K562 (cell line): Measurements from ENCODE around the gene GADD45GIP1. TPM values are rescaled to one million over a fixed set of nuclear protein-coding genes. Genes with fewer than 3 reads are reported as not detected.

Source experiments
- GMEB1 ChIP-seq: fragments of 250-450 bp; sonication (Bioruptor Pico); IDR thresholded peaks from 2 replicates; pipeline ENCODE4 v1.4.0; 2020; ENCODE audit warnings: mild to moderate bottlenecking
- HINFP ChIP-seq: fragments of 450-650 bp; conservative IDR thresholded peaks from 2 replicates; pipeline ENCODE4 v1.6.1; 2016; ENCODE audit warnings: missing genetic modification characterization, low read depth, mild to moderate bottlenecking, control low read depth, missing compliant biosample characterization
- KLF1 ChIP-seq: fragments of 450-650 bp; IDR thresholded peaks from 2 replicates; pipeline ENCODE4 v1.6.1; 2016; ENCODE audit warnings: missing genetic modification characterization, missing compliant biosample characterization
- MED1 ChIP-seq: sonication (generic); formaldehyde crosslinking; IDR thresholded peaks from 2 replicates; pipeline ENCODE4 v1.8.1; 2023; ENCODE audit warnings: missing genetic modification reagents, borderline replicate concordance
- SAFB2 ChIP-seq: fragments of 200-400 bp; formaldehyde crosslinking; IDR thresholded peaks from 2 replicates; pipeline ENCODE4 v1.6.1; 2018; ENCODE audit warnings: borderline replicate concordance, low read length, low read depth, moderate library complexity; ENCODE audit not compliant: severe bottlenecking
- SAP30 ChIP-seq: fragments of 200-600 bp; sonication (generic); IDR thresholded peaks from 2 replicates; pipeline ENCODE4 v1.6.1; 2012; ENCODE audit warnings: borderline replicate concordance, low read depth, mild to moderate bottlenecking, moderate library complexity, low read length, control low read depth, inconsistent platforms; ENCODE audit not compliant: insufficient read depth, poor library complexity, severe bottlenecking
- SFPQ ChIP-seq: fragments of 200-400 bp; formaldehyde crosslinking; IDR thresholded peaks from 2 replicates; pipeline ENCODE4 v1.6.1; 2017; ENCODE audit warnings: mild to moderate bottlenecking, low read depth, low read length, moderate library complexity
- TFAP4 ChIP-seq: sonication (generic); formaldehyde crosslinking; IDR thresholded peaks from 2 replicates; pipeline ENCODE4 v1.8.0; 2022; ENCODE audit warnings: missing genetic modification reagents, mild to moderate bottlenecking, moderate library complexity, borderline replicate concordance
- TFE3 ChIP-seq: fragments of 450-650 bp; formaldehyde crosslinking; IDR thresholded peaks from 2 replicates; pipeline ENCODE4 v1.4.0; 2020; ENCODE audit warnings: mild to moderate bottlenecking, mixed read lengths
- U2AF2 ChIP-seq: fragments of 200-400 bp; formaldehyde crosslinking; optimal IDR thresholded peaks from 2 replicates; pipeline ENCODE3; 2017; ENCODE audit warnings: low read depth, mild to moderate bottlenecking, low read length
- ZBTB5 ChIP-seq: fragments of 450-650 bp; IDR thresholded peaks from 2 replicates; pipeline ENCODE4 v1.6.1; 2017; ENCODE audit warnings: antibody characterized with exemption
- ZNF239 ChIP-seq: fragments of 250-450 bp; sonication (Bioruptor Pico); IDR thresholded peaks from 2 replicates; pipeline ENCODE4 v1.4.0; 2020; ENCODE audit warnings: mild to moderate bottlenecking
- polyA plus RNA-seq, 8 experiments: library from polyadenylated mRNA; depleted of rRNA in 4 of 8; stranded (reverse) in 5 of 8; unstranded in 3 of 8; fragments of >200 nt; fragmentation: Nextera tagmentation in 2 of 8; fragmentation: Illumina TruSeq in 1 of 8; extraction: Ambion mirVana in 2 of 8; extraction: Trizol in 1 of 8; gene quantifications; 2 replicates each; pipeline versions ENCODE4 v1.2.1 to v1.2.3, GENCODE V29; 2011 to 2014; ENCODE audit warnings: inconsistent platforms in 1 of 8, missing spikeins in 1 of 8
- total RNA-seq, 7 experiments: library from RNA; depleted of rRNA in 6 of 7; stranded (reverse); fragments of >200 nt in 6 of 7; fragmentation: Illumina TruSeq in 2 of 7; extraction: Trizol in 2 of 7; gene quantifications; 2 replicates each; pipeline versions ENCODE4 v1.2.1 to v1.2.3, GENCODE V29; 2011 to 2021; ENCODE audit warnings: low replicate concordance in 1 of 7

GADD45GIP1 gene
- total and polyA plus RNA-seq, 9 of the 15 experiments (the other 6 are each of a cell fraction or from before 2014, with no cell fraction given) = 5.1 to 161 (median 29.2) TPM

- TF ChIP-seq SFPQ (no peak), MED1 (no peak), TFAP4 (CRISPR knock-in tag) (no peak), SAP30 (no peak), GMEB1 (CRISPR knock-in tag) (no peak), KLF1 (tag) (no peak), SAFB2 (no peak), ZNF239 (CRISPR knock-in tag) (no peak), U2AF2 (no peak), TFE3 (no peak), ZBTB5 (no peak), HINFP (tag) (no peak)
Measured at GRCh38 chr19:13004273-13004672, 47.2 kb upstream of the GADD45GIP1 start (continued).
